Psoas muscle (tissue), 8 donors: ENCODE data around the gene NADK2. TPM values are rescaled to one million over a fixed set of nuclear protein-coding genes. Genes with fewer than 3 reads are reported as not detected.

Source experiments
- ATAC-seq, 4 donors: fragments of 200-7000 bp; cut with Tn5 transposase; one replicate each; pipeline ENCODE4 v1.9.1; 2020; ENCODE audit warnings: moderate library complexity in 3 of 4, mild to moderate bottlenecking in 2 of 4
- DNase-seq, 2 donors: peaks; one replicate each; pipeline ENCODE4 v3.0.0-alpha.2; 2020
- H3K27ac ChIP-seq: fragments of 200-600 bp; one replicate; pipeline ENCODE4 v1.8.0; 2022
- H3K27me3 ChIP-seq, 3 donors: fragments of 200-600 bp in 1 of 3; one replicate each; pipeline versions ENCODE4 v1.6.1 to v1.8.0; 2013 to 2022; ENCODE audit warnings: low read length in 2 of 3, mild to moderate bottlenecking in 2 of 3, moderate library complexity in 1 of 3; ENCODE audit not compliant: insufficient read depth in 3 of 3
- H3K36me3 ChIP-seq, 2 donors: fragments of 200-600 bp in 1 of 2; one replicate each; pipeline versions ENCODE4 v1.6.1 to v1.8.0; 2013 to 2022; ENCODE audit warnings: low read depth in 1 of 2, mild to moderate bottlenecking in 1 of 2, moderate library complexity in 1 of 2; ENCODE audit not compliant: insufficient read depth in 1 of 2
- H3K4me1 ChIP-seq: fragments of 200-600 bp; one replicate; pipeline ENCODE4 v1.8.0; 2022
- H3K4me3 ChIP-seq: fragments of 200-600 bp; one replicate; pipeline ENCODE4 v1.8.0; 2022; ENCODE audit warnings: mild to moderate bottlenecking
- H3K9me3 ChIP-seq: fragments of 200-600 bp; one replicate; pipeline ENCODE4 v1.8.0; 2022
- WGBS, 3 donors: extraction: QIAGEN DNeasy Blood & Tissue Kit; methylation state at CpG; one replicate each; pipeline versions ENCODE4 v1.1.6 to v1.1.7; 2013; 5-methylcytosine and 5-hydroxymethylcytosine counted together
- intact Hi-C, 2 donors: fragments of 100-400 bp; cut with DNase I; formaldehyde crosslinking; loops; one replicate each; pipeline versions ENCODE4 v1.11.0 to v1.14.2; 2022
- polyA plus RNA-seq, 3 donors: library from polyadenylated mRNA; stranded (reverse); fragments of 200-250 nt; gene quantifications; one replicate each; pipeline ENCODE4 v1.2.3, GENCODE V29; 2013
- total RNA-seq, 4 donors: library from RNA; stranded (reverse); fragmentation: NEBNext Ultra II Directional in 2 of 4; extraction: Animal tissue kit (Norgen Biotek cat#: 25700) in 2 of 4; gene quantifications; one replicate each; pipeline versions ENCODE4 v1.2.1 to v1.2.4, GENCODE V29; 2021 to 2023
- TF ChIP-seq, protein P1 (sequence below): fragments of 200-600 bp; IDR thresholded peaks from one replicate; pipeline ENCODE4 v1.8.0; 2022; ENCODE audit warnings: antibody characterized with exemption
- donor health status: healthy with polysubstance abuse.
- donor health status: DM: no; HTN: no; CAD: no; lungs with moderate emphysema.
- donor health status: Bipolar disorder and iron deficiency.
- donor health status: healthy.
- donor health status: DM: yes; HTN: yes; CAD: no.
- donor health status: DM: no; HTN: no; CAD: no.
- donor health status: DM: no; HTN: no; CAD: no.
- donor health status: DM: yes; HTN: yes; CAD: no.

NADK2 gene
- total and polyA plus RNA-seq, 7 donors = 13.4 to 46.6 (median 31.7) TPM

DNA sequence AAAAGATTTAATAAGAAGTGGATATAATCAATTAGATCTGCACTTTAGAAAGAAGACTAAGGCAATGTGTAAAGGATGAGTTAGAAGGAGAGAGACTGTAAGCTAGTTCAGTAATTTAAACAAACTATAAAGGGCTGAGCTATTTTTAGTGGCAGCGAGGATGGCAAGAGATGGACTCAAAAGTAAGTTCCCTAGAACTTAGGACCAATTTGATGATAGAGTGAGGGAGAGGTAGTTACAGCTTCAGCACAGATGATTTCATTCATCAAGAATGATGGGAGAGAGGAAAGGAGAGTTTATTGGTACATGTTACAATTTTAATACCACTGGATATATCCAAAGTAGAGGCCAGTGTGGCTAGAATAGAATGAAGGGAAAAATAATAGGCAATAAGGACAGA is 19.1 kb downstream of the NADK2 start:
- no peak for DNase-seq
- Histone ChIP-seq H3K36me3 (peaks cover 6 to 92% of the 10 kb centered on the region in 2 donors), H3K27ac (no peak overlapping the region), H3K9me3 (no peaks in the 10 kb centered on the region), H3K27me3 (no peaks in the 10 kb centered on the region), H3K4me3 (no peak overlapping the region), H3K4me1 (no peaks in the 10 kb centered on the region)
- WGBS, 3 donors = 85 to 87% (median 85%) methylated on average over 1 of the region's 1 CpG
- intact Hi-C loops = loop anchor here in 1 of 2 donors (10.0 kb wide), 1 partner anchor 48 kb away; no protein-coding TSS in a partner anchor
- TF ChIP-seq, protein P1, sequence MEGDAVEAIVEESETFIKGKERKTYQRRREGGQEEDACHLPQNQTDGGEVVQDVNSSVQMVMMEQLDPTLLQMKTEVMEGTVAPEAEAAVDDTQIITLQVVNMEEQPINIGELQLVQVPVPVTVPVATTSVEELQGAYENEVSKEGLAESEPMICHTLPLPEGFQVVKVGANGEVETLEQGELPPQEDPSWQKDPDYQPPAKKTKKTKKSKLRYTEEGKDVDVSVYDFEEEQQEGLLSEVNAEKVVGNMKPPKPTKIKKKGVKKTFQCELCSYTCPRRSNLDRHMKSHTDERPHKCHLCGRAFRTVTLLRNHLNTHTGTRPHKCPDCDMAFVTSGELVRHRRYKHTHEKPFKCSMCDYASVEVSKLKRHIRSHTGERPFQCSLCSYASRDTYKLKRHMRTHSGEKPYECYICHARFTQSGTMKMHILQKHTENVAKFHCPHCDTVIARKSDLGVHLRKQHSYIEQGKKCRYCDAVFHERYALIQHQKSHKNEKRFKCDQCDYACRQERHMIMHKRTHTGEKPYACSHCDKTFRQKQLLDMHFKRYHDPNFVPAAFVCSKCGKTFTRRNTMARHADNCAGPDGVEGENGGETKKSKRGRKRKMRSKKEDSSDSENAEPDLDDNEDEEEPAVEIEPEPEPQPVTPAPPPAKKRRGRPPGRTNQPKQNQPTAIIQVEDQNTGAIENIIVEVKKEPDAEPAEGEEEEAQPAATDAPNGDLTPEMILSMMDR = no peak
- no peak for ATAC-seq

DNA sequence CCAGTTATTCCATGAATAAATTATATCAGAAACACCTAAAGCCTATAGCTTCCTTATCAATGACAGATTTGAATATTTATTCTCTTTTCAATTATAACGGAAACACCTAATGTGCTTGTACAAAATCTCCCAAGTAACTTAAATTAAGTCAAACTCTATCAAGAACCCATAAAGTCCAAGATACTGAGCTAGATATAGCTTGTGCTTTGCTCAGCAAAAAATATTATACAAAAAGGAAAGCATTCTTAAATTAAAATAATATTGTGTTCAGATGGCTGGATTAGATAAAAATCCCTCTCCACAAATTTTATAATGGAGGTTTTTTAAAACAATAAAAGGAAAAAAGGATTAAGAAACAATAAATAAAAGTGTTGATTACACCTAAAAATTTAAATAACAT is 23.7 kb downstream of the NADK2 start:
- H3K36me3 ChIP-seq = peaks cover 4 to 100% of the 10 kb centered on the region in 2 donors
- no peaks in the 10 kb centered on the region for H3K9me3 ChIP-seq
- TF ChIP-seq, protein P1 = no peak
- ATAC-seq = no peak
- H3K27me3 ChIP-seq = no peaks in the 10 kb centered on the region
- H3K27ac ChIP-seq = no peak overlapping the region
- H3K4me3 ChIP-seq = no peak overlapping the region
- H3K4me1 ChIP-seq = no peaks in the 10 kb centered on the region
- DNase-seq = no peak
- WGBS, 3 donors = 98 to 100% (median 99%) methylated on average over 1 of the region's 1 CpG
- intact Hi-C loops = no loop called here

DNA sequence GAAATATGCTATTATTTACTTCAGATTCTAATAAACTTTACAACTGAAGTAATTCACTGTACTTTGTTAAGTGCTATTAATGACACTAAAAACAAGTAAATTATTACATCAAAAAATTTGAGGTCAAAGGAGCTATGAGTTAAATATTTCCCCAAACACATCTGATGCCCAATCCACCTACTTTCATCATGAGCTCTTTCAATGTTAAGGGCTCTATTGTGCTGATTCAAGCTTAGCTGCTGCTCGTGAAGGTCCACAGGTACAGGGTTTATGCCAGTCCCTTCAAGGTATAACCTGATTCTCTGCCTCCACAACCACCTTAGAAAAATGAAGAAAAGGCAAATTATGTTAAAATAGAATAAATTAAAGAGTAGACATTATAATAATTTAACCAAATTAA is 24.2 kb downstream of the NADK2 start:
- WGBS, 3 donors = 92 to 97% (median 94%) methylated on average over 1 of the region's 1 CpG

DNA sequence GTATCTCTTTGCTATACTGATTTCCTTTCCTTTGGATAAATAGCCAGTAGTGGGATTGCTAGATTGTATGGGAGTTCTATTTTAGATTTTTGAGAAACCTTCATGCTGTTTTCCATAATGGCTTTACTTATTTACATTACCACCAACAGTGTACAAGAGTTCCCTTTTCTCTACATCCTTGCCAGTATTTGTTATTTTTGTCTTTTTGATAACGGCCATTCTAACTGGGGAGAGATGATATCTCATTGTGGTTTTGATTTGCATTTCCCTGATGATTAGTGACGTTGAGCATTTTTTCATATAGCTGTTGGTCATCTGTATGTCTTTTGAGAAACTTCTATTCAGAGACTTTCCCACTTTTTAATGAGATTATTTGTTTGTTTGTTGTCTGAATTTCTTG is 25.8 kb downstream of the NADK2 start:
- H3K27ac ChIP-seq = no peak overlapping the region
- peaks cover 4 to 100% of the 10 kb centered on the region in 2 donors for H3K36me3 ChIP-seq
- DNase-seq (no peak), ATAC-seq (no peak)
- H3K27me3 ChIP-seq = no peaks in the 10 kb centered on the region
- no peak overlapping the region for H3K4me3 ChIP-seq
- intact Hi-C loops = no loop called here
- H3K9me3 ChIP-seq = no peaks in the 10 kb centered on the region
- H3K4me1 ChIP-seq = no peaks in the 10 kb centered on the region
- WGBS, 3 donors = 85 to 88% (median 87%) methylated on average over 2 of the region's 2 CpGs
- TF ChIP-seq, protein P1 = no peak

More for the DNA sequence above, 24.2 kb downstream of the NADK2 start:
- intact Hi-C loops = no loop called here
- ATAC-seq (no peak), DNase-seq (no peak)
- H3K9me3 ChIP-seq = no peaks in the 10 kb centered on the region
- H3K4me1 ChIP-seq = no peaks in the 10 kb centered on the region
- H3K36me3 ChIP-seq = peaks cover 4 to 100% of the 10 kb centered on the region in 2 donors
- H3K27ac ChIP-seq = no peak overlapping the region
- no peak overlapping the region for H3K4me3 ChIP-seq
- TF ChIP-seq, protein P1 = no peak
- no peaks in the 10 kb centered on the region for H3K27me3 ChIP-seq

DNA sequence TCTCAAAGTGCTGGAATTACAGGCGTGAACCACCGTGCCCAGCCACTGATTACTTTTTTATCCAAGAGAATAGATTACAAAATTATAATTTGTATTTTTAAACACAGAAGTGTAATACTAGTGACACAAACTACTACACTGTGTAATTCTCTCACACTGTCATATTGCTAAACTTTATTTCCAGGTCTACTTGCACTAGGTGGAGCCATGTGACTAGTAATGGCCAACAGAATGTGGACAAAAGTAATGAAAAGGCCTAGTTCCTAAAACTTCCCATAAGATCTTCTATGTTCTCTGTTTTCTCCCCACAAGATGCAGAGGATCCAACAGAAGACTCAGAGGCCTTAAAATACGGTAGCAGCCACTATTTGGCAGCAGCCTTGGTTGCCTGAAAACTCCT is 27.3 kb downstream of the NADK2 start:
- Histone ChIP-seq H3K36me3 (peaks cover 0 to 100% of the 10 kb centered on the region in 2 donors), H3K27ac (no peak overlapping the region), H3K4me1 (no peaks in the 10 kb centered on the region), H3K27me3 (no peaks in the 10 kb centered on the region), H3K9me3 (no peaks in the 10 kb centered on the region), H3K4me3 (no peak overlapping the region)
- DNase-seq = no peak
- intact Hi-C loops = no loop called here
- TF ChIP-seq, protein P1 = no peak
- 80 to 90% (median 81%) methylated on average over 3 of the region's 3 CpGs for WGBS, 3 donors
- ATAC-seq = no peak
